T-helper 2 cell treated with Interferon-gamma antibody and Interleukin-4, amounts not matched to agents 100 ng/mL and 5 ng/mL, for 36 hours (primary cell): ENCODE measurements around the gene OAS2. TPM values are rescaled to one million over a fixed set of nuclear protein-coding genes. Genes with fewer than 3 reads are reported as not detected.

Experiments
- intact Hi-C: fragments of 100-400 bp; cut with micrococcal nuclease; formaldehyde crosslinking; loops from one replicate; pipeline ENCODE4 v1.15.1; 2023
- total RNA-seq: library from RNA; stranded (reverse); gene quantifications from 2 replicates; pipeline ENCODE4 v1.2.3, GENCODE V29; 2022

The OAS2 gene
- 140 and 153 TPM in 2 replicates for total RNA-seq

- intact Hi-C loops = loop anchor here (1.0 to 10.0 kb wide), 6 partner anchors 10 to 379 kb away; partner anchors contain the start of genes DDX54, OAS1, OAS3 and PLBD2
Measured at GRCh38 chr12:112978163-112979040, at the start of gene OAS2. Gene OAS2 (plus strand): TSS chr12:112978519. CDS start chr12:112978609, 90 bp downstream.

- intact Hi-C loops = no loop called here
Measured at GRCh38 chr12:112928978-112929377, 49.3 kb upstream of the OAS2 start.

GRCh38 chr12:112929715-112930114 is 48.6 kb upstream of the OAS2 start:
- intact Hi-C loops = no loop called here

- intact Hi-C loops = no loop called here
Measured at GRCh38 chr12:112930350-112930749, 48.0 kb upstream of the OAS2 start.

GRCh38 chr12:112932485-112933128 is 45.7 kb upstream of the OAS2 start:
- intact Hi-C loops = no loop called here

GRCh38 chr12:112933129-112933505 is 45.2 kb upstream of the OAS2 start:
- intact Hi-C loops = no loop called here

- intact Hi-C loops = no loop called here
Measured at GRCh38 chr12:112936264-112936663, 42.1 kb upstream of the OAS2 start.

- intact Hi-C loops = no loop called here
Measured at GRCh38 chr12:112936927-112937326, 41.4 kb upstream of the OAS2 start.

- intact Hi-C loops = loop anchor here (1.0 to 2.0 kb wide), 2 partner anchors 31 to 40 kb away; partner anchors contain the start of genes OAS1 and OAS2
Measured at GRCh38 chr12:112937741-112938719, 40.3 kb upstream of the OAS2 start, which contains the start of gene OAS3. Gene OAS3 (plus strand): TSS chr12:112938474. CDS start chr12:112938531, 57 bp downstream.

GRCh38 chr12:112938751-112939150 is 39.6 kb upstream of the OAS2 start:
- intact Hi-C loops = loop anchor here (1.0 to 2.0 kb wide), 2 partner anchors 32 to 40 kb away; partner anchors contain the start of genes OAS1 and OAS2

- intact Hi-C loops = loop anchor here (2.0 kb wide), 1 partner anchor 33 kb away; the partner anchor contains the start of gene OAS1
Measured at GRCh38 chr12:112939761-112940381, 38.4 kb upstream of the OAS2 start.

- intact Hi-C loops = no loop called here
Measured at GRCh38 chr12:112941528-112942335, 36.6 kb upstream of the OAS2 start.

- intact Hi-C loops = no loop called here
Measured at GRCh38 chr12:112942572-112942971, 35.7 kb upstream of the OAS2 start.

GRCh38 chr12:112944024-112944690 is 34.2 kb upstream of the OAS2 start:
- intact Hi-C loops = no loop called here

- intact Hi-C loops = no loop called here
Measured at GRCh38 chr12:112945515-112945914, 32.8 kb upstream of the OAS2 start.

GRCh38 chr12:112946236-112947000 is 31.9 kb upstream of the OAS2 start:
- intact Hi-C loops = no loop called here

- intact Hi-C loops = no loop called here
Measured at GRCh38 chr12:112947314-112947713, 31.0 kb upstream of the OAS2 start.

GRCh38 chr12:112947761-112948160 is 30.6 kb upstream of the OAS2 start:
- intact Hi-C loops = no loop called here
